AG04450 (cell line): ENCODE measurements around the gene HPSE. TPM values are rescaled to one million over a fixed set of nuclear protein-coding genes. Genes with fewer than 3 reads are reported as not detected.

ENCODE experiments used
- CTCF ChIA-PET: fragments of 300-600, 350-600 bp; formaldehyde crosslinking; extraction: SDS; loops from one replicate; lab custom pipeline; 2022; ENCODE audit warnings: antibody characterized with exemption, inconsistent platforms; lab: Charles Lee
- POLR2A ChIA-PET: fragments of 350-600 bp; formaldehyde crosslinking; extraction: SDS; loops from one replicate; lab custom pipeline; 2021; ENCODE audit warnings: antibody characterized with exemption, inconsistent platforms; lab: Yijun Ruan, JAX
- DNase-seq: peaks from one replicate; pipeline ENCODE4 v3.0.0-alpha.2; 2011; ENCODE audit warnings: low read depth, low spot score
- H3K27ac ChIP-seq: one replicate; pipeline ENCODE4 v1.5.1; 2012; ENCODE audit warnings: low read depth, low read length, control low read depth
- H3K27me3 ChIP-seq: one replicate; pipeline ENCODE4 v1.6.0; 2012; ENCODE audit warnings: low read length; ENCODE audit not compliant: control insufficient read depth, insufficient read depth
- H3K4me3 ChIP-seq: 2 replicates; pipeline ENCODE4 v1.5.1; 2011; ENCODE audit warnings: mild to moderate bottlenecking, low read depth, low read length, control low read depth
- H3K9me3 ChIP-seq: 2 replicates; pipeline ENCODE4 v1.5.1; 2012; ENCODE audit warnings: low read length; ENCODE audit not compliant: control insufficient read depth, insufficient read depth
- CTCF ChIP-seq: IDR thresholded peaks from 2 replicates; pipeline ENCODE4 v1.5.1; 2011; ENCODE audit warnings: low read depth, low read length, control low read depth, inconsistent platforms
- polyA plus RNA-seq: library from polyadenylated mRNA; depleted of rRNA; stranded (reverse); fragments of >200 nt; gene quantifications from 2 replicates; pipeline ENCODE4 v1.2.3, GENCODE V29; 2011

The HPSE gene
- polyA plus RNA-seq, 1 experiment = 0.37 TPM

- CTCF ChIA-PET = interaction anchor here (0.7 to 1.9 kb wide), 2 partner anchors 73 to 894 kb away, joined by 3 to 15 read pairs; partner anchors contain the start of gene COQ2
Observed at GRCh38 chr4:83356899-83357661, 22.4 kb upstream of the HPSE start.

GRCh38 chr4:83353516-83353915 is 18.9 kb upstream of the HPSE start:
- ChIA-PET CTCF (no interaction called here), POLR2A (no interaction called here)
- Histone ChIP-seq H3K27me3 (peaks cover 4% of the 10 kb centered on the region), H3K9me3 (no peaks in the 10 kb centered on the region), H3K4me3 (no peak overlapping the region), H3K27ac (no peak overlapping the region)
- no peak for TF ChIP-seq CTCF
- no peak for DNase-seq

More at GRCh38 chr4:83356899-83357661, 22.4 kb upstream of the HPSE start:
- Histone ChIP-seq H3K4me3 (no peak overlapping the region), H3K9me3 (no peaks in the 10 kb centered on the region), H3K27ac (peak overlapping the region; percentile 85), H3K27me3 (no peaks in the 10 kb centered on the region)
- TF ChIP-seq CTCF = no peak
- peak; percentile 80 for DNase-seq
- POLR2A ChIA-PET = interaction anchor here (0.6 kb wide), 1 partner anchor 31 kb away, joined by 3 read pairs; no protein-coding TSS in a partner anchor

- ChIA-PET POLR2A (no interaction called here), CTCF (interaction anchor here (0.7 kb wide), 1 partner anchor 604 kb away, joined by 3 read pairs; no protein-coding TSS in a partner anchor)
- no peak for TF ChIP-seq CTCF
- Histone ChIP-seq H3K27ac (no peak overlapping the region), H3K27me3 (peaks cover 9% of the 10 kb centered on the region), H3K9me3 (peaks cover 7% of the 10 kb centered on the region), H3K4me3 (no peak overlapping the region)
- DNase-seq = no peak
Observed at GRCh38 chr4:83348074-83348473, 13.4 kb upstream of the HPSE start.

- CTCF ChIA-PET = no interaction called here
- no peak for TF ChIP-seq CTCF
- no peak for DNase-seq
Observed at GRCh38 chr4:83342476-83342875, 7.8 kb upstream of the HPSE start.

GRCh38 chr4:83340692-83341343 is 6.2 kb upstream of the HPSE start:
- Histone ChIP-seq H3K9me3 (no peaks in the 10 kb centered on the region), H3K27ac (no peak overlapping the region), H3K27me3 (peaks cover 10% of the 10 kb centered on the region), H3K4me3 (no peak overlapping the region)
- ChIA-PET POLR2A (interaction anchor here (0.5 kb wide), 1 partner anchor 19 kb away, joined by 3 read pairs; no protein-coding TSS in a partner anchor), CTCF (no interaction called here)
- no peak for DNase-seq
- TF ChIP-seq CTCF = no peak

More at GRCh38 chr4:83342476-83342875, 7.8 kb upstream of the HPSE start:
- Histone ChIP-seq H3K4me3 (no peak overlapping the region), H3K27me3 (peaks cover 12% of the 10 kb centered on the region), H3K9me3 (peaks cover 7% of the 10 kb centered on the region), H3K27ac (no peak overlapping the region)
- POLR2A ChIA-PET = no interaction called here
